ENCODE data around the gene BABAM2. TPM values are rescaled to one million over a fixed set of nuclear protein-coding genes. Genes with fewer than 3 reads are reported as not detected.

The BABAM2 gene
- total and polyA plus RNA-seq, 11 donors = 22.2 to 75.1 (median 62.5) TPM

DNA sequence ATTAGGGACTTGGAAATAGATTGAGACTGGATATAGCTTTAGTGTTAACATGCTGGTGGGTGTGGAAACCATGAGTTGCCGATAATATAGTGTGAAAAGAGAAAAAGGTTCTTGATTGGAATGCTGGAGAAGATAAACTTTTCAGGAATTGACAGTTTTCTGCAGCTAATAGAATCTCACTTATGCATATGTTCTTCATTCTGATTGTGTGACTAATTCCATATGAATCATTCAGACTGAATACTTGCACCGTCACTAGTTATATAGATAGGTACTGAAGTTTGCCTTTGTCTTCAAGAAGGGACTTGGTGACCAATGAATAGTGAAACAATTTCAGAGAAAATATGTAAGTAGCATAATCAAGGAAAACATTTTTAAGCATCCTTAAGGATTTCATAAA, 276.4 kb downstream of the BABAM2 start:
- 89 to 99% (median 95%) methylated on average over 2 of the region's 2 CpGs for WGBS, 4 donors
- DNase-seq = no peak
- H3K27me3 ChIP-seq = no peaks in the 10 kb centered on the region
- intact Hi-C loops (cut with DNase I) = loop anchor here in 2 of 10 donors (5.0 to 10.0 kb wide), 2 partner anchors 70 to 228 kb away; partner anchors contain the start of gene FOSL2 (in 1 of the 2)
- ATAC-seq = no peak
- TF ChIP-seq POLR2A (IDR thresholded peaks at IDR 0.05) = no peak
- TF ChIP-seq CTCF (IDR thresholded peaks at IDR 0.05) = no peak
- H3K36me3 ChIP-seq = no peaks in the 10 kb centered on the region
- peaks cover 2 to 42% (median 26%) of the 10 kb centered on the region in 12 donors for H3K4me1 ChIP-seq
- no peak overlapping the region for H3K27ac ChIP-seq
- H3K9me3 ChIP-seq = no peaks in the 10 kb centered on the region
- H3K4me3 ChIP-seq = no peak overlapping the region

GRCh38 chr2:28168376-28168775, 277.8 kb downstream of the BABAM2 start:
- no peaks in the 10 kb centered on the region for H3K36me3 ChIP-seq
- no peak overlapping the region for H3K27ac ChIP-seq
- no peaks in the 10 kb centered on the region for H3K9me3 ChIP-seq
- TF ChIP-seq CTCF (IDR thresholded peaks at IDR 0.05) (no peak), POLR2A (IDR thresholded peaks at IDR 0.05) (no peak)
- no peak overlapping the region for H3K4me3 ChIP-seq
- DNase-seq (no peak), ATAC-seq (no peak)
- no peaks in the 10 kb centered on the region for H3K27me3 ChIP-seq
- intact Hi-C loops (cut with DNase I) = loop anchor here in 2 of 10 donors (5.0 to 10.0 kb wide), 2 partner anchors 71 to 226 kb away; partner anchors contain the start of gene FOSL2 (in 1 of the 2)
- WGBS, 4 donors = 81 to 88% (median 84%) methylated on average over 5 of the region's 5 CpGs
- H3K4me1 ChIP-seq = peaks cover 2 to 28% (median 18%) of the 10 kb centered on the region in 12 donors

GRCh38 chr2:28169492-28169891, 279.0 kb downstream of the BABAM2 start:
- Histone ChIP-seq H3K9me3 (no peaks in the 10 kb centered on the region), H3K36me3 (no peaks in the 10 kb centered on the region), H3K4me3 (no peak overlapping the region), H3K4me1 (peaks cover 0 to 16% (median 6%) of the 10 kb centered on the region in 12 donors), H3K27me3 (no peaks in the 10 kb centered on the region), H3K27ac (no peak overlapping the region)
- intact Hi-C loops (cut with DNase I) = loop anchor here in 2 of 10 donors (5.0 to 10.0 kb wide), 2 partner anchors 72 to 225 kb away; partner anchors contain the start of gene FOSL2 (in 1 of the 2)
- ATAC-seq (no peak), DNase-seq (no peak)
- TF ChIP-seq CTCF (IDR thresholded peaks at IDR 0.05) (no peak), POLR2A (IDR thresholded peaks at IDR 0.05) (no peak)
- WGBS, 4 donors = 75 to 96% (median 87%) methylated on average over 3 of the region's 3 CpGs

DNA sequence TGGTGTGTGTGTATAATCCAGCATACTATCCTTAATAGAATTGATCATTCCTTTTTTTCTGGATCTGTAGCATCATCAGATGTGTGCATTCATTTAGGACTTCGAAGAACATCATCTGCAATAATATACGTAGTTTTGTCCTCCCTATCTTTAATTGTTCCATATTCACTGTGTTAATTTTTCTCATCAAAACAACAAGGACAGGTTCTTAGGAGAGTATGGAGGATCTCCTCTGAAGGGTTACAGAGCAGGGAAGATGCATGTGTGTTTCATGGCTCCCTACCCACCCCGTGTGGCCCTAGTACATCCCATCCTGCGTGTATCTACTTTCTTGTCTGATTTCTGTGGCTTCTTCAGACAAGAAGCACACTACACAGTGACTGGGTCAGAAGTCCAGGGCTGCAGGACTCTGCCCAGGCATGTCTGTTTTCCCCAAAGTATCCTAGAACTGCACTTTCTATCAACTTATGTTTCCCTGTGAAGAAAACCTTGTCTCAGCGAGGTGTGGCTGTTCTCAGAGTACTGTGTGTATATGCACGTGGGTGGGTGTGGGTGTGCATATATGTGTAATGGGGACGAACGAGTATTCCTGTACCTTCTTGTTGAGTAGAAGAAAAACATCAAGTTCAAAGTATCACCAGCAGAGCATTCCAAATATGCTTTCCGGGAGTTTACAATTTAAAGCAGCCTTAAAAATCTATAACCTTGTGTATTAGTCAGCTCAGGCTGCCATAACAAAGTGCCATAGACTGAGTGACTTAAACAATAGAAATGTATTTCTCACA, 281.8 kb downstream of the BABAM2 start:
- H3K4me3 ChIP-seq = no peak overlapping the region
- H3K36me3 ChIP-seq = no peaks in the 10 kb centered on the region
- no peak overlapping the region for H3K27ac ChIP-seq
- WGBS, 4 donors = 95 to 97% (median 96%) methylated on average over 9 of the region's 9 CpGs
- H3K9me3 ChIP-seq = peaks cover 0 to 15% (median 5%) of the 10 kb centered on the region in 12 donors
- TF ChIP-seq POLR2A (IDR thresholded peaks at IDR 0.05) (no peak), CTCF (IDR thresholded peaks at IDR 0.05) (no peak)
- H3K4me1 ChIP-seq = no peaks in the 10 kb centered on the region
- intact Hi-C loops (cut with DNase I) = no loop called here
- no peaks in the 10 kb centered on the region for H3K27me3 ChIP-seq
- no peak for DNase-seq
- ATAC-seq = no peak

Data from heart left ventricle (tissue), 16 donors.